A375 (cell line): Measurements from ENCODE around the gene TRIM68. TPM values are rescaled to one million over a fixed set of nuclear protein-coding genes. Genes with fewer than 3 reads are reported as not detected.

Source experiments
- total RNA-seq: library from RNA; depleted of rRNA; stranded (reverse); fragments of >200 nt; shearing (Covaris generic); gene quantifications from 2 replicates; pipeline ENCODE4 v1.2.3, GENCODE V29; 2014; rRNA removed

Gene TRIM68
- 5.7 and 8.7 TPM in 2 replicates for total RNA-seq

DNA sequence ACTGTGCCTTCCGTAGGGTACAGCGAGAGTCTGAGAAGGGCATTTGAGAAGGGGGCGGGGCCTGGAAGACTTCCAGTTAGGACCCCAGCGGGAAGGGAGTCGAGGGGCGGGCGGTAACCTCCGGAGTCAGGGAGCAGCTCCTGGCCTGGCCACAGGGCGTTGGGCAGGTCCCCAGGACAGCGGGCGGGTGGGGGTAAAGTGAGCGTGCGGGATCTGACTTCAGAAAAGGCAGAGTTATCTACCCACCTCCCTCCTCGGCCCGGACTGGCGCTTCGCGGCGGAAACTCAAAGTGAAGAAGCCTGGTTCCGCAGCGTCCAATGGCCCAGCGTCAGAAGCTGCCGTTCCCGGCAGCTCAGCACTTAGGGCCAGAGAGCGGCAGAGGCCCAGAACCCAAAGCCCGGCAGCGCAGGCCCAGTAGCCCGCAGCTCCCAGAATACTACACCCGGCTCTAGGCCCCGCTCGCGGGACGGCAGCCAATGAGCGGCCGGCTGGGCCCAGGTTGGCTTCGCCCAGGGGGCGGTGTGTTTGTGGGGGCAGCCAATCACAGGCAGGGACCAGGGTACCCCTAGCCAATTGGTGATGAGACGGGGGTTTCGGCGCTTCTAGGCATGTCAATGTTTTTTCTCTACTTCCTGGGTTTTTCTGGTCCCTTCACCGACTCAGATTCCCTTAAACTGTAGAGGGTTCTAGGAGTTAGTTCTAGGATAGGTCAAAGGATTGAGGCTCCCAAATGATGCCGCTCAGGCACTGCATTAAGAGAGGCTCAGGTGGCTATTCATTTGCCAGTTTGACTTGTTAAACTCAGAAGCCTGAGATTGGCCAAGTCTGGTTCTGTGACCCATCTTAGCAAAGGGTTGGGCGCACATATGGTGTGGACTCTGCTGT is at the start of gene TRIM68:
Gene TRIM68, minus strand, starts transcription at position 451 of the 886 bp plus-strand sequence. CDS start 2,727 bp downstream, outside the sequence.

DNA sequence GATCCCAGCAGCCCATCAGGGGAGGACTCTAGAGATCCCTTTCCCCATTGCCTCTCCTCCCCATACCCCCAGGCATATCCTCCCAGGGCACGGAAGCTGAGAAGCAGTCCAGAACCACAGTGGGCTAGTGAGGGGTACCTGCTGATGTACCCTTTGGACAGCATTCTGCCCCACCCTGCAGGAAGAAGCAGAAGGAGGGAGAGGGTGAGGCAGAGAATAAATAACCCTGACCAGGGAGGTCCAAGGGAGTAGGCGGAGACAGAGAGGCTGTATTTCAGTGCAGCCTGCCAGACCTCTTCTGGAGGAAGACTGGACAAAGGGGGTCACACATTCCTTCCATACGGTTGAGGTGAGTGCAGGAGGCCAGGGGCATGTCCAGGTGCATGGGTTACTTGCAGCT is 35.7 kb upstream of the TRIM68 start, which contains the start of gene OR51E1:
Gene OR51E1, plus strand, starts transcription at position 301 of the 400 bp plus-strand sequence. CDS start 8,545 bp downstream, outside the sequence.

DNA sequence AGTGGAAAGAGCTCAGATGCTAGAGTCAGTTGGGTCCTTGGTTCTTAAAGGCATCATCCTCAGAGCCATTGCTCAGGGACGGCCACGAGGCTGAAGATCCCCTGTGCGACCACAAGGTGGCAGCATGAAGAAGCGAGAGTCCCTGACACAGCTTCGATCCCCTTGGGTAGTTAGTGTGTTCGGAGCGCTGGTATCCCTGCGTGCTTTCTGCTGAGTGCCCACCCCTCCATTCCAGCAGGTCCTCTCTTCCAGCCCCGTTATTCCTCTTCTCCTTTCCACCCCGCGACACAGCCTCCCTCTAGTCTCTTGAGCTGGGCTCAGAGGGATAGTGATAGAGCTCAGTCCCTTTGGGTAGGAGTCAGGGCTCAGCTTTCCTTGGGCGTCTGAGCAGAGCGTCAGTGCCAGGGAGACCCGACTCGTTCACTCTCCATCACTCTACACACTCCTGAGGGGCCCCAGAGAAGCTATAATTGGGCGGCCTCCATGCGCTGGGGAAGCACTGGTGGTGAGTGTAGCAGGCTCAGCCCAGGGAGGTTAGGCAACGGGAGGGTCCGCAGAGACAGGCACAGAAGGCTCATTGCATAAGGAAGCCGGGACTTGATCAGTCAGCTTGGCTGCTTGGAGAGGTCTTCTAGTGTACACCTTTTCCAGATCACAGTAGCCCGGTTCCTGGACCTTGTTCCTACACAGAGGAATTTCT is 29.1 kb upstream of the TRIM68 start, which contains the start of gene OR51D1:
Gene OR51D1, plus strand, starts transcription at position 516 of the 700 bp plus-strand sequence. CDS start 2,314 bp downstream, outside the sequence.

GRCh38 chr11:4593739-4594138 is 14.3 kb downstream of the TRIM68 start, which contains the start of gene OR52I1:
Gene OR52I1 (plus strand): TSS chr11:4594039. CDS start chr11:4594039, 0 bp downstream.

DNA sequence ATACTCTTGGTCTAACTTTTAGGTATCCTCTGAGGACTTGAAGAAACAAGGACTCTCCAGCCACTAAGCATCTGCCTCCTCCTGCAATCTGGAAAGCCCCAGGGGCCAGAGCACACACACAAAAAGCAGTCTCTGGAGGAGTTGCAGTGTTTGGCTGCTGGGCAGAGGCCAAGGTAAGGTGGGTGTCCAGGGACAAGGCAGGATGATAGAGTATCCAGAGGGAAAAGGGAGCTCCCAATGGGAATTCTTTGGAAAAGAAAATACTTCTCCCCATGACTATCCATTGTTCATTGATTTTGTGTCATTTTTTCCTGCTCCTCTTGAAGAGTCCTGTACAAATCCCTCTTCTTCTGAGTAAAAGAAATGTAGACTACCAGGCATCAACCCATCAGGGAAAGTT is 26.6 kb downstream of the TRIM68 start, which contains the start of gene OR52I2:
Gene OR52I2, plus strand, starts transcription at position 301 of the 400 bp plus-strand sequence.

Other genes starting within 250 kb of the TRIM68 start
- not detected in 2 replicates for gene OR52B4, start 239.8 kb downstream of the TRIM68 start, total RNA-seq
- 6.8 and 8.2 TPM in 2 replicates for gene TRIM21, start 214.5 kb downstream of the TRIM68 start, total RNA-seq
- gene OR52K2, start 158.9 kb downstream of the TRIM68 start, total RNA-seq = not detected in 2 replicates
- not detected in 2 replicates for gene OR52K1, start 125.6 kb downstream of the TRIM68 start, total RNA-seq
- gene OR52M1, start 63.0 kb downstream of the TRIM68 start, total RNA-seq = not detected in 2 replicates
- gene OR52I2, start 26.5 kb downstream of the TRIM68 start, total RNA-seq = not detected in 2 replicates
- not detected in 2 replicates for gene OR52I1, start 14.2 kb downstream of the TRIM68 start, total RNA-seq
- gene OR51D1, start 29.2 kb upstream of the TRIM68 start, total RNA-seq = not detected in 2 replicates
- gene OR51E1, start 35.8 kb upstream of the TRIM68 start, total RNA-seq = not detected in 2 replicates
- 0.05 TPM in 1 of 2 replicates, not detected in the other for gene OR51E2, start 89.6 kb upstream of the TRIM68 start, total RNA-seq
- not detected in 2 replicates for gene MMP26, start 96.6 kb upstream of the TRIM68 start, total RNA-seq
- not detected in 2 replicates for gene OR51F1, start 161.7 kb upstream of the TRIM68 start, total RNA-seq
- not detected in 2 replicates for gene OR52R1, start 196.1 kb upstream of the TRIM68 start, total RNA-seq
- gene OR51F2, start 213.1 kb upstream of the TRIM68 start, total RNA-seq = not detected in 2 replicates
- gene OR51S1, start 241.0 kb upstream of the TRIM68 start, total RNA-seq = not detected in 2 replicates